Thymus (tissue), 11 donors: ENCODE results near the gene C17orf100. TPM values are rescaled to one million over a fixed set of nuclear protein-coding genes. Genes with fewer than 3 reads are reported as not detected.
A peak's percentile ranks its signal among the peaks of the same experiment; 100 is the strongest.
"Not testable (repeated sequence)": the region's sequence is repeated elsewhere in the genome, so short reads cannot be mapped to it uniquely, and the experiment has no call there.

Source experiments
- DNase-seq, 9 donors: peaks; one replicate each; pipeline ENCODE4 v3.0.0-alpha.2; 2013; ENCODE audit warnings: low spot score in 9 of 9, low read depth in 6 of 9, missing footprints in 1 of 9
- H3K27ac ChIP-seq, 2 donors: one replicate each; pipeline ENCODE4 v1.5.1; 2013; ENCODE audit warnings: control low read depth in 1 of 2, low read depth in 1 of 2, low read length in 1 of 2, mild to moderate bottlenecking in 1 of 2, moderate library complexity in 1 of 2
- H3K27me3 ChIP-seq, 2 donors: one replicate each; pipeline ENCODE4 v1.5.1; 2013; ENCODE audit warnings: low read length in 1 of 2; ENCODE audit not compliant: control insufficient read depth in 2 of 2, insufficient read depth in 1 of 2
- H3K36me3 ChIP-seq, 2 donors: one replicate each; pipeline ENCODE4 v1.5.1; 2013; ENCODE audit warnings: low read length in 1 of 2, mild to moderate bottlenecking in 1 of 2, moderate library complexity in 1 of 2; ENCODE audit not compliant: control insufficient read depth in 2 of 2, insufficient read depth in 2 of 2
- H3K4me1 ChIP-seq, 2 donors: one replicate each; pipeline ENCODE4 v1.5.1; 2013; ENCODE audit warnings: low read length in 2 of 2; ENCODE audit not compliant: control insufficient read depth in 2 of 2, insufficient read depth in 2 of 2
- H3K4me3 ChIP-seq, 2 donors: one replicate each; pipeline ENCODE4 v1.5.1; 2013; ENCODE audit warnings: low read length in 2 of 2, control low read depth in 1 of 2, mild to moderate bottlenecking in 1 of 2
- H3K9me3 ChIP-seq, 2 donors: one replicate each; pipeline ENCODE4 v1.5.1; 2013; ENCODE audit warnings: low read length in 1 of 2, mild to moderate bottlenecking in 1 of 2; ENCODE audit not compliant: control insufficient read depth in 2 of 2, insufficient read depth in 1 of 2
- WGBS: extraction: QIAGEN DNeasy Blood & Tissue Kit; methylation state at CpG from one replicate; pipeline ENCODE4 v1.1.7; 2013; 5-methylcytosine and 5-hydroxymethylcytosine counted together
- polyA plus RNA-seq: library from polyadenylated mRNA; stranded (reverse); fragments of 200-250 nt; gene quantifications from one replicate; pipeline ENCODE4 v1.2.3, GENCODE V29; 2013
- total RNA-seq: library from RNA; stranded (reverse); fragments of 120-200 nt; gene quantifications from one replicate; pipeline ENCODE4 v1.2.4, GENCODE V29; 2013
- donor health status: healthy.

The C17orf100 gene
- total and polyA plus RNA-seq, 2 donors: 0.90 to 5.2 TPM

- 61% methylated on average over 6 of the region's 6 CpGs for WGBS
- H3K4me3 ChIP-seq, H3K27ac ChIP-seq, DNase-seq, H3K36me3 ChIP-seq, H3K4me1 ChIP-seq, H3K9me3 ChIP-seq: not testable (repeated sequence)
- peaks cover 0 to 12% of the 10 kb centered on the region in 2 donors for H3K27me3 ChIP-seq
These were observed 40.4 kb downstream of the C17orf100 start for GRCh38 chr17:6691958-6692357.

- H3K36me3 ChIP-seq: no peaks in the 10 kb centered on the region
- no peak overlapping the region for H3K27ac ChIP-seq
- H3K4me3 ChIP-seq: no peak overlapping the region
- no peak for DNase-seq
- no peaks in the 10 kb centered on the region for H3K9me3 ChIP-seq
- 90% methylated on average over 2 of the region's 2 CpGs for WGBS
- peaks cover 0 to 10% of the 10 kb centered on the region in 2 donors for H3K27me3 ChIP-seq
- no peaks in the 10 kb centered on the region for H3K4me1 ChIP-seq
These were observed 43.5 kb downstream of the C17orf100 start for GRCh38 chr17:6695051-6695450.

GRCh38 chr17:6695565-6695964 lies 44.0 kb downstream of the C17orf100 start:
- H3K9me3 ChIP-seq: no peaks in the 10 kb centered on the region
- no peaks in the 10 kb centered on the region for H3K4me1 ChIP-seq
- no peak overlapping the region for H3K27ac ChIP-seq
- no peak overlapping the region for H3K4me3 ChIP-seq
- WGBS: 92% methylated on average over 13 of the region's 13 CpGs
- DNase-seq: no peak
- H3K36me3 ChIP-seq: no peaks in the 10 kb centered on the region
- H3K27me3 ChIP-seq: peaks cover 0 to 10% of the 10 kb centered on the region in 2 donors

GRCh38 chr17:6696906-6697305 lies 45.3 kb downstream of the C17orf100 start:
- no peak overlapping the region for H3K27ac ChIP-seq
- no peak overlapping the region for H3K4me3 ChIP-seq
- H3K4me1 ChIP-seq: no peaks in the 10 kb centered on the region
- peaks cover 0 to 11% of the 10 kb centered on the region in 2 donors for H3K27me3 ChIP-seq
- WGBS: 94% methylated on average over 5 of the region's 5 CpGs
- no peaks in the 10 kb centered on the region for H3K36me3 ChIP-seq
- H3K9me3 ChIP-seq: no peaks in the 10 kb centered on the region
- no peak for DNase-seq

GRCh38 chr17:6698004-6698403 lies 46.4 kb downstream of the C17orf100 start:
- 90% methylated on average over 11 of the region's 11 CpGs for WGBS
- DNase-seq: no peak
- no peaks in the 10 kb centered on the region for H3K36me3 ChIP-seq
- no peak overlapping the region for H3K4me3 ChIP-seq
- H3K27me3 ChIP-seq: peaks cover 0 to 14% of the 10 kb centered on the region in 2 donors
- no peak overlapping the region for H3K27ac ChIP-seq
- no peaks in the 10 kb centered on the region for H3K4me1 ChIP-seq
- no peaks in the 10 kb centered on the region for H3K9me3 ChIP-seq

- H3K36me3 ChIP-seq: no peaks in the 10 kb centered on the region
These were observed 48.7 kb downstream of the C17orf100 start for GRCh38 chr17:6699997-6700947.

GRCh38 chr17:6700948-6701307 lies 49.4 kb downstream of the C17orf100 start:
- Histone ChIP-seq H3K4me3 (no peak overlapping the region), H3K27me3 (peaks cover 0 to 16% of the 10 kb centered on the region in 2 donors), H3K4me1 (no peaks in the 10 kb centered on the region), H3K27ac (no peak overlapping the region), H3K9me3 (no peaks in the 10 kb centered on the region), H3K36me3 (no peaks in the 10 kb centered on the region)
- 89% methylated on average over 8 of the region's 8 CpGs for WGBS
- DNase-seq: no peak

More at GRCh38 chr17:6699997-6700947, 48.7 kb downstream of the C17orf100 start:
- WGBS: 94% methylated on average over 16 of the region's 16 CpGs
- H3K27ac ChIP-seq: no peak overlapping the region
- H3K4me3 ChIP-seq: no peak overlapping the region
- H3K4me1 ChIP-seq: no peaks in the 10 kb centered on the region
- H3K9me3 ChIP-seq: no peaks in the 10 kb centered on the region
- H3K27me3 ChIP-seq: peaks cover 0 to 14% of the 10 kb centered on the region in 2 donors
- DNase-seq: no peak

GRCh38 chr17:6701719-6702118 lies 50.2 kb downstream of the C17orf100 start:
- DNase-seq: peak in 3 of 9 donors; percentile 2 to 31 (median 9)
- peaks cover 0 to 18% of the 10 kb centered on the region in 2 donors for H3K27me3 ChIP-seq
- H3K36me3 ChIP-seq: no peaks in the 10 kb centered on the region
- no peaks in the 10 kb centered on the region for H3K9me3 ChIP-seq
- H3K4me3 ChIP-seq: no peak overlapping the region
- WGBS: 16% methylated on average over 11 of the region's 11 CpGs
- H3K4me1 ChIP-seq: no peaks in the 10 kb centered on the region
- H3K27ac ChIP-seq: no peak overlapping the region

- Histone ChIP-seq H3K9me3 (no peaks in the 10 kb centered on the region), H3K36me3 (no peaks in the 10 kb centered on the region), H3K27ac (no peak overlapping the region), H3K27me3 (peaks cover 0 to 19% of the 10 kb centered on the region in 2 donors), H3K4me3 (no peak overlapping the region), H3K4me1 (no peaks in the 10 kb centered on the region)
- DNase-seq: no peak
- 95% methylated on average over 16 of the region's 16 CpGs for whole genome bisulfite sequencing
These were observed 51.1 kb downstream of the C17orf100 start for GRCh38 chr17:6702567-6703215.
